Neutrophil (primary cell): ENCODE results near the gene GMIP.

Experiments used
- H3K27ac ChIP-seq: fragments of 200-600 bp; sonication (generic); 2 replicates; pipeline ENCODE4 v1.5.1; 2016; ENCODE audit warnings: mild to moderate bottlenecking, moderate library complexity
- H3K27me3 ChIP-seq: fragments of 200-600 bp; sonication (generic); 2 replicates; pipeline ENCODE4 v1.6.0; 2016; ENCODE audit warnings: mild to moderate bottlenecking
- H3K36me3 ChIP-seq: fragments of 200-600 bp; sonication (generic); 2 replicates; pipeline ENCODE4 v1.5.1; 2017
- H3K4me1 ChIP-seq, 2 experiments: fragments of 200-600 bp in 1 of 2; sonication (generic) in 1 of 2; 1 replicate in 1 of 2; 2 replicates in 1 of 2; pipeline versions ENCODE4 v1.5.1 to v1.6.1; 2013 to 2016; ENCODE audit warnings: low read depth in 1 of 2, low read length in 1 of 2, mild to moderate bottlenecking in 1 of 2, moderate library complexity in 1 of 2; ENCODE audit not compliant: control insufficient read depth in 1 of 2, insufficient read depth in 1 of 2
- H3K4me3 ChIP-seq, 2 experiments: fragments of 200-600 bp in 1 of 2; sonication (generic) in 1 of 2; 1 replicate in 1 of 2; 2 replicates in 1 of 2; pipeline ENCODE4 v1.5.1; 2013 to 2016; ENCODE audit warnings: low read depth in 1 of 2, low read length in 1 of 2, mild to moderate bottlenecking in 1 of 2, moderate library complexity in 1 of 2
- H3K9me3 ChIP-seq: fragments of 200-600 bp; sonication (generic); 2 replicates; pipeline ENCODE4 v1.5.1; 2016
- TF ChIP-seq, protein P1 (sequence below): fragments of 200-600 bp; sonication (generic); IDR thresholded peaks from 2 replicates; pipeline ENCODE4 v1.5.1; 2016; ENCODE audit warnings: antibody characterized with exemption

GMIP gene

GRCh38 chr19:19579533-19580361 is 63.7 kb downstream of the GMIP start:
- Histone ChIP-seq H3K36me3 (no peaks in the 10 kb centered on the region), H3K4me1 (no peaks in the 10 kb centered on the region), H3K4me3 (no peak overlapping the region), H3K9me3 (no peaks in the 10 kb centered on the region), H3K27ac (no peak overlapping the region), H3K27me3 (no peaks in the 10 kb centered on the region)
- TF ChIP-seq, protein P1, sequence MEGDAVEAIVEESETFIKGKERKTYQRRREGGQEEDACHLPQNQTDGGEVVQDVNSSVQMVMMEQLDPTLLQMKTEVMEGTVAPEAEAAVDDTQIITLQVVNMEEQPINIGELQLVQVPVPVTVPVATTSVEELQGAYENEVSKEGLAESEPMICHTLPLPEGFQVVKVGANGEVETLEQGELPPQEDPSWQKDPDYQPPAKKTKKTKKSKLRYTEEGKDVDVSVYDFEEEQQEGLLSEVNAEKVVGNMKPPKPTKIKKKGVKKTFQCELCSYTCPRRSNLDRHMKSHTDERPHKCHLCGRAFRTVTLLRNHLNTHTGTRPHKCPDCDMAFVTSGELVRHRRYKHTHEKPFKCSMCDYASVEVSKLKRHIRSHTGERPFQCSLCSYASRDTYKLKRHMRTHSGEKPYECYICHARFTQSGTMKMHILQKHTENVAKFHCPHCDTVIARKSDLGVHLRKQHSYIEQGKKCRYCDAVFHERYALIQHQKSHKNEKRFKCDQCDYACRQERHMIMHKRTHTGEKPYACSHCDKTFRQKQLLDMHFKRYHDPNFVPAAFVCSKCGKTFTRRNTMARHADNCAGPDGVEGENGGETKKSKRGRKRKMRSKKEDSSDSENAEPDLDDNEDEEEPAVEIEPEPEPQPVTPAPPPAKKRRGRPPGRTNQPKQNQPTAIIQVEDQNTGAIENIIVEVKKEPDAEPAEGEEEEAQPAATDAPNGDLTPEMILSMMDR = no peak
